BLaER1 treated with 17β-estradiol and CSF1 and Interleukin-3, amounts not matched to agents 10 nM and 100 nM (cell line): ENCODE measurements around the gene SOX2.

ENCODE experiments used
- H3K27ac ChIP-seq, 11 experiments: shearing (Covaris generic); formaldehyde crosslinking; 2 replicates each; pipeline ENCODE4 v1.8.1; 2022
- H3K27me3 ChIP-seq, 11 experiments: shearing (Covaris generic); formaldehyde crosslinking; 2 replicates each; pipeline ENCODE4 v1.8.1; 2022
- H3K36me3 ChIP-seq, 11 experiments: shearing (Covaris generic); formaldehyde crosslinking; 2 replicates each; pipeline ENCODE4 v1.8.1; 2022
- H3K4me1 ChIP-seq, 10 experiments: shearing (Covaris generic); formaldehyde crosslinking; 2 replicates each; pipeline ENCODE4 v1.8.1; 2022
- H3K4me2 ChIP-seq, 11 experiments: shearing (Covaris generic); formaldehyde crosslinking; 2 replicates each; pipeline ENCODE4 v1.8.1; 2022
- H3K4me3 ChIP-seq, 10 experiments: shearing (Covaris generic); formaldehyde crosslinking; 2 replicates each; pipeline ENCODE4 v1.8.1; 2022
- H3K9ac ChIP-seq, 11 experiments: shearing (Covaris generic); formaldehyde crosslinking; 2 replicates each; pipeline ENCODE4 v1.8.1; 2022
- H3K9me3 ChIP-seq, 11 experiments: shearing (Covaris generic); formaldehyde crosslinking; replicated peaks in 1 of 11; 2 replicates each; pipeline ENCODE4 v1.8.1; 2022
- H4K20me1 ChIP-seq, 11 experiments: shearing (Covaris generic); formaldehyde crosslinking; 2 replicates each; pipeline ENCODE4 v1.8.1; 2022
- Cebpa-rat ChIP-seq, 11 experiments: shearing (Covaris generic); IDR thresholded peaks; 2 replicates each; pipeline ENCODE4 v1.8.1; 2022

SOX2 gene

GRCh38 chr3:181718369-181718768, 6.6 kb downstream of the SOX2 start:
- Histone ChIP-seq H3K36me3 (no peaks in the 10 kb centered on the region), H3K4me1 (peaks cover 0 to 5% (median 0%) of the 10 kb centered on the region in 10 experiments; a peak in 1 of 20 replicates), H3K9me3 (peaks cover 0 to 15% (median 10%) of the 10 kb centered on the region in 11 experiments; a peak in 14 of 22 replicates), H3K4me3 (no peak overlapping the region), H4K20me1 (peaks cover 0 to 47% (median 4%) of the 10 kb centered on the region in 11 experiments; a peak in 9 of 22 replicates), H3K27me3 (peaks cover 100% of the 10 kb centered on the region in 11 experiments), H3K4me2 (no peak overlapping the region), H3K9ac (no peak overlapping the region), H3K27ac (no peak overlapping the region)
- TF ChIP-seq Cebpa-rat (IDR thresholded peaks at IDR 0.05): no peak

GRCh38 chr3:181718987-181719911, 7.5 kb downstream of the SOX2 start:
- TF ChIP-seq Cebpa-rat (IDR thresholded peaks at IDR 0.05): no peak
- H3K36me3 ChIP-seq: no peaks in the 10 kb centered on the region

GRCh38 chr3:181719991-181720680, 8.4 kb downstream of the SOX2 start:
- no peak overlapping the region for H3K9ac ChIP-seq
- no peak overlapping the region for H3K4me3 ChIP-seq
- no peak for TF ChIP-seq Cebpa-rat (IDR thresholded peaks at IDR 0.05)
- no peak overlapping the region for H3K27ac ChIP-seq
- no peaks in the 10 kb centered on the region for H3K4me1 ChIP-seq
- peaks cover 16 to 33% (median 26%) of the 10 kb centered on the region in 11 experiments; a peak in 21 of 22 replicates for H3K9me3 ChIP-seq
- no peak overlapping the region for H3K4me2 ChIP-seq
- peaks cover 0 to 31% (median 4%) of the 10 kb centered on the region in 11 experiments; a peak in 9 of 22 replicates for H4K20me1 ChIP-seq
- peaks cover 100% of the 10 kb centered on the region in 11 experiments for H3K27me3 ChIP-seq
- no peaks in the 10 kb centered on the region for H3K36me3 ChIP-seq

More at GRCh38 chr3:181718987-181719911, 7.5 kb downstream of the SOX2 start:
- Histone ChIP-seq H3K4me2 (no peak overlapping the region), H3K27ac (no peak overlapping the region), H3K9ac (no peak overlapping the region), H3K9me3 (peaks cover 7 to 24% (median 18%) of the 10 kb centered on the region in 11 experiments; a peak in 20 of 22 replicates), H3K4me3 (no peak overlapping the region), H3K4me1 (peaks cover 0 to 5% (median 0%) of the 10 kb centered on the region in 10 experiments; a peak in 1 of 20 replicates), H3K27me3 (peaks cover 100% of the 10 kb centered on the region in 11 experiments), H4K20me1 (peaks cover 0 to 39% (median 4%) of the 10 kb centered on the region in 11 experiments; a peak in 9 of 22 replicates)

- no peak overlapping the region for H3K4me3 ChIP-seq
- peaks cover 95 to 100% (median 100%) of the 10 kb centered on the region in 11 experiments for H3K27me3 ChIP-seq
- no peak overlapping the region for H3K9ac ChIP-seq
Measured at GRCh38 chr3:181721046-181721875, 9.5 kb downstream of the SOX2 start.

GRCh38 chr3:181722156-181722555, 10.4 kb downstream of the SOX2 start:
- H3K27me3 ChIP-seq: peaks cover 94 to 100% (median 100%) of the 10 kb centered on the region in 11 experiments
- no peaks in the 10 kb centered on the region for H3K4me1 ChIP-seq

More at GRCh38 chr3:181721046-181721875, 9.5 kb downstream of the SOX2 start:
- Histone ChIP-seq H4K20me1 (peaks cover 0 to 26% (median 0%) of the 10 kb centered on the region in 11 experiments; a peak in 9 of 22 replicates), H3K9me3 (peaks cover 18 to 40% (median 32%) of the 10 kb centered on the region in 11 experiments), H3K4me2 (no peak overlapping the region), H3K36me3 (no peaks in the 10 kb centered on the region), H3K4me1 (no peaks in the 10 kb centered on the region), H3K27ac (no peak overlapping the region)
- no peak for TF ChIP-seq Cebpa-rat (IDR thresholded peaks at IDR 0.05)

GRCh38 chr3:181722766-181723425, 11.2 kb downstream of the SOX2 start:
- Histone ChIP-seq H3K4me1 (no peaks in the 10 kb centered on the region), H3K9me3 (peaks cover 35 to 56% (median 48%) of the 10 kb centered on the region in 11 experiments), H3K4me2 (no peak overlapping the region), H3K9ac (no peak overlapping the region), H3K27ac (no peak overlapping the region), H3K36me3 (no peaks in the 10 kb centered on the region), H4K20me1 (peaks cover 0 to 15% (median 0%) of the 10 kb centered on the region in 11 experiments; a peak in 8 of 22 replicates), H3K4me3 (no peak overlapping the region), H3K27me3 (peaks cover 94 to 100% (median 100%) of the 10 kb centered on the region in 11 experiments)
- TF ChIP-seq Cebpa-rat (IDR thresholded peaks at IDR 0.05): no peak

More at GRCh38 chr3:181722156-181722555, 10.4 kb downstream of the SOX2 start:
- Histone ChIP-seq H3K4me2 (no peak overlapping the region), H4K20me1 (peaks cover 0 to 23% (median 0%) of the 10 kb centered on the region in 11 experiments; a peak in 9 of 22 replicates), H3K4me3 (no peak overlapping the region), H3K9me3 (peaks cover 27 to 49% (median 41%) of the 10 kb centered on the region in 11 experiments), H3K27ac (no peak overlapping the region), H3K36me3 (no peaks in the 10 kb centered on the region), H3K9ac (no peak overlapping the region)
- TF ChIP-seq Cebpa-rat (IDR thresholded peaks at IDR 0.05): no peak

- H3K9ac ChIP-seq: no peak overlapping the region
- peaks cover 39 to 60% (median 50%) of the 10 kb centered on the region in 11 experiments for H3K9me3 ChIP-seq
- H4K20me1 ChIP-seq: peaks cover 0 to 14% (median 0%) of the 10 kb centered on the region in 11 experiments; a peak in 7 of 22 replicates
- no peaks in the 10 kb centered on the region for H3K36me3 ChIP-seq
- H3K4me3 ChIP-seq: no peak overlapping the region
- no peak overlapping the region for H3K27ac ChIP-seq
- H3K27me3 ChIP-seq: peaks cover 94 to 100% (median 100%) of the 10 kb centered on the region in 11 experiments
- H3K4me1 ChIP-seq: no peaks in the 10 kb centered on the region
- no peak for TF ChIP-seq Cebpa-rat (IDR thresholded peaks at IDR 0.05)
- H3K4me2 ChIP-seq: no peak overlapping the region
Measured at GRCh38 chr3:181723625-181724191, 12.0 kb downstream of the SOX2 start.
